IMR-90 (cell line): ENCODE data around the gene TBC1D10A. TPM values are rescaled to one million over a fixed set of nuclear protein-coding genes. Genes with fewer than 3 reads are reported as not detected.
A peak's percentile ranks its signal among the peaks of the same experiment; 100 is the strongest.

Source experiments
- MAFK ChIP-seq: IDR thresholded peaks from 2 replicates; pipeline ENCODE4 v1.6.1; 2012; ENCODE audit warnings: low read depth, low read length, improper control_type of control experiment
- polyA plus RNA-seq, 3 experiments: library from polyadenylated mRNA; depleted of rRNA; stranded (reverse); fragments of >200 nt; gene quantifications; 2 replicates each; pipeline ENCODE4 v1.2.3, GENCODE V29; 2012; ENCODE audit warnings: low replicate concordance in 1 of 3
- total RNA-seq: library from RNA; depleted of rRNA; stranded (reverse); fragments of >200 nt; gene quantifications from 2 replicates; pipeline ENCODE4 v1.2.3, GENCODE V29; 2012
- TF ChIP-seq, protein P1 (sequence below): conservative IDR thresholded peaks from 2 replicates; pipeline ENCODE4 v1.5.1; 2012; ENCODE audit warnings: mild to moderate bottlenecking, low read depth, low read length, improper control_type of control experiment

Gene TBC1D10A
- total and polyA plus RNA-seq, 2 of the 4 experiments (the other 2 are of a cell fraction), result 16.3 to 33.1 TPM

- TF ChIP-seq, protein P1, sequence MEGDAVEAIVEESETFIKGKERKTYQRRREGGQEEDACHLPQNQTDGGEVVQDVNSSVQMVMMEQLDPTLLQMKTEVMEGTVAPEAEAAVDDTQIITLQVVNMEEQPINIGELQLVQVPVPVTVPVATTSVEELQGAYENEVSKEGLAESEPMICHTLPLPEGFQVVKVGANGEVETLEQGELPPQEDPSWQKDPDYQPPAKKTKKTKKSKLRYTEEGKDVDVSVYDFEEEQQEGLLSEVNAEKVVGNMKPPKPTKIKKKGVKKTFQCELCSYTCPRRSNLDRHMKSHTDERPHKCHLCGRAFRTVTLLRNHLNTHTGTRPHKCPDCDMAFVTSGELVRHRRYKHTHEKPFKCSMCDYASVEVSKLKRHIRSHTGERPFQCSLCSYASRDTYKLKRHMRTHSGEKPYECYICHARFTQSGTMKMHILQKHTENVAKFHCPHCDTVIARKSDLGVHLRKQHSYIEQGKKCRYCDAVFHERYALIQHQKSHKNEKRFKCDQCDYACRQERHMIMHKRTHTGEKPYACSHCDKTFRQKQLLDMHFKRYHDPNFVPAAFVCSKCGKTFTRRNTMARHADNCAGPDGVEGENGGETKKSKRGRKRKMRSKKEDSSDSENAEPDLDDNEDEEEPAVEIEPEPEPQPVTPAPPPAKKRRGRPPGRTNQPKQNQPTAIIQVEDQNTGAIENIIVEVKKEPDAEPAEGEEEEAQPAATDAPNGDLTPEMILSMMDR, result peak; percentile 49
- TF ChIP-seq MAFK, result no peak
These were observed 38.9 kb downstream of the TBC1D10A start (continued) for GRCh38 chr22:30287648-30288418.
